ENCODE data around the gene PRG2.
A peak's percentile ranks its signal among the peaks of the same experiment; 100 is the strongest.

Gene PRG2

GRCh38 chr11:57426439-57426928 lies 36.0 kb upstream of the PRG2 start:
- no peak for TF ChIP-seq CTCF (IDR thresholded peaks at IDR 0.05; ENCODE audit: low read length, missing control alignments)
- peak; percentile 57 for DNase-seq (ENCODE audit: low read depth)
- H3K4me3 ChIP-seq (replicated peaks; ENCODE audit: low read depth, low read length) = peak overlapping the region; percentile 48

GRCh38 chr11:57425565-57426438 lies 35.4 kb upstream of the PRG2 start:
- DNase-seq (ENCODE audit: low read depth) = peak; percentile 28
- peak overlapping the region; percentile 48 for H3K4me3 ChIP-seq (replicated peaks; ENCODE audit: low read depth, low read length)
- no peak for TF ChIP-seq CTCF (IDR thresholded peaks at IDR 0.05; ENCODE audit: low read length, missing control alignments)

GRCh38 chr11:57424792-57425564 lies 34.5 kb upstream of the PRG2 start:
- DNase-seq (ENCODE audit: low read depth) = peak; percentile 97
- TF ChIP-seq CTCF (IDR thresholded peaks at IDR 0.05; ENCODE audit: low read length, missing control alignments) = no peak
- H3K4me3 ChIP-seq (replicated peaks; ENCODE audit: low read depth, low read length) = peak overlapping the region; percentile 4

GRCh38 chr11:57424137-57424791 lies 33.8 kb upstream of the PRG2 start:
- peak overlapping the region; percentile 19 for H3K4me3 ChIP-seq (replicated peaks; ENCODE audit: low read depth, low read length)
- no peak for TF ChIP-seq CTCF (IDR thresholded peaks at IDR 0.05; ENCODE audit: low read length, missing control alignments)

GRCh38 chr11:57422669-57423068 lies 32.2 kb upstream of the PRG2 start:
- no peak overlapping the region for H3K4me3 ChIP-seq (replicated peaks; ENCODE audit: low read depth, low read length)
- no peak for DNase-seq (ENCODE audit: low read depth)
- TF ChIP-seq CTCF (IDR thresholded peaks at IDR 0.05; ENCODE audit: low read length, missing control alignments) = no peak

More at GRCh38 chr11:57424137-57424791, 33.8 kb upstream of the PRG2 start:
- DNase-seq (ENCODE audit: low read depth) = peak; percentile 20

- no peak for TF ChIP-seq CTCF (IDR thresholded peaks at IDR 0.05; ENCODE audit: low read length, missing control alignments)
- no peak for DNase-seq (ENCODE audit: low read depth)
- no peak overlapping the region for H3K4me3 ChIP-seq (replicated peaks; ENCODE audit: low read depth, low read length)
Observed at GRCh38 chr11:57421805-57422204, 31.4 kb upstream of the PRG2 start.
